ENCODE data around the gene PITPNC1. TPM values are rescaled to one million over a fixed set of nuclear protein-coding genes. Genes with fewer than 3 reads are reported as not detected.
"Not testable (repeated sequence)": the region's sequence is repeated elsewhere in the genome, so short reads cannot be mapped to it uniquely, and the experiment has no call there.

Gene PITPNC1
- total and polyA plus RNA-seq, 4 experiments from 2014 or later = 68.4 to 124 (median 89.9) TPM

- Histone ChIP-seq H3K9me3 (ENCODE audit: control insufficient read depth in 1 of 2, low read length in 2 of 2) (no peaks in the 10 kb centered on the region), H3K4me3 (ENCODE audit: low read length in 2 of 2) (no peak overlapping the region), H3K27me3 (ENCODE audit: insufficient read depth, low read length) (no peaks in the 10 kb centered on the region), H3K27ac (ENCODE audit: low read depth, low read length) (no peak overlapping the region), H3K36me3 (ENCODE audit: insufficient read depth, low read length) (no peaks in the 10 kb centered on the region), H3K4me1 (ENCODE audit: insufficient read depth, low read length) (peaks cover 9% of the 10 kb centered on the region)
- CTCF ChIA-PET (ENCODE audit: partially characterized antibody) = no interaction called here
- Mint-ChIP-seq H3K36me3 (peaks cover 3 to 8% of the 10 kb centered on the region in 2 donors), H3K4me1 (peaks cover 36 to 70% (median 48%) of the 10 kb centered on the region in 4 donors), H3K9me3 (peaks cover 0 to 9% (median 0%) of the 10 kb centered on the region in 8 donors), H3K27ac (peak overlapping the region in 1 of 7 donors; percentile 19), H3K4me3 (no peak overlapping the region), H3K27me3 (no peaks in the 10 kb centered on the region)
- intact Hi-C loops (cut with micrococcal nuclease) = no loop called here
- POLR2A ChIA-PET (ENCODE audit: partially characterized antibody) = no interaction called here
- DNase-seq = no peak
Observed at GRCh38 chr17:67514998-67515397, 137.9 kb downstream of the PITPNC1 start.

- no peak overlapping the region for H3K27ac ChIP-seq (ENCODE audit: low read depth, low read length)
- intact Hi-C loops (cut with micrococcal nuclease) = no loop called here
- Mint-ChIP-seq H3K4me3 (no peak overlapping the region), H3K9me3 (peaks cover 0 to 9% (median 0%) of the 10 kb centered on the region in 8 donors), H3K27me3 (no peaks in the 10 kb centered on the region), H3K36me3 (peaks cover 3 to 8% of the 10 kb centered on the region in 2 donors), H3K4me1 (peaks cover 42 to 70% (median 51%) of the 10 kb centered on the region in 4 donors), H3K27ac (peak overlapping the region in 2 of 7 donors; percentile 19 to 66)
- ChIA-PET CTCF (ENCODE audit: partially characterized antibody) (interaction anchor here (1.2 kb wide), 1 partner anchor 28 kb away, joined by 4 read pairs; no protein-coding TSS in a partner anchor), POLR2A (ENCODE audit: partially characterized antibody) (no interaction called here)
- H3K27me3 ChIP-seq (ENCODE audit: insufficient read depth, low read length) = no peaks in the 10 kb centered on the region
- peaks cover 15% of the 10 kb centered on the region for H3K4me1 ChIP-seq (ENCODE audit: insufficient read depth, low read length)
- DNase-seq = no peak
- H3K9me3 ChIP-seq (ENCODE audit: control insufficient read depth in 1 of 2, low read length in 2 of 2) = no peaks in the 10 kb centered on the region
- no peaks in the 10 kb centered on the region for H3K36me3 ChIP-seq (ENCODE audit: insufficient read depth, low read length)
- H3K4me3 ChIP-seq (ENCODE audit: low read length in 2 of 2) = no peak overlapping the region
Observed at GRCh38 chr17:67515490-67516083, 138.5 kb downstream of the PITPNC1 start.

- H3K9me3 Mint-ChIP-seq; DNase-seq; POLR2A ChIA-PET (ENCODE audit: partially characterized antibody); H3K4me3 ChIP-seq (ENCODE audit: low read length in 2 of 2); H3K4me3 Mint-ChIP-seq; H3K27me3 Mint-ChIP-seq; H3K27ac ChIP-seq (ENCODE audit: low read depth, low read length); H3K36me3 ChIP-seq (ENCODE audit: insufficient read depth, low read length); H3K9me3 ChIP-seq (ENCODE audit: control insufficient read depth in 1 of 2, low read length in 2 of 2); H3K36me3 Mint-ChIP-seq; intact Hi-C loops (cut with micrococcal nuclease); H3K27me3 ChIP-seq (ENCODE audit: insufficient read depth, low read length): not testable (repeated sequence)
- H3K4me1 ChIP-seq (ENCODE audit: insufficient read depth, low read length) = peaks cover 16% of the 10 kb centered on the region
- CTCF ChIA-PET (ENCODE audit: partially characterized antibody) = interaction anchor here (1.2 kb wide), 1 partner anchor 29 kb away, joined by 4 read pairs; no protein-coding TSS in a partner anchor
- H3K27ac Mint-ChIP-seq = peak overlapping the region in 1 of 7 donors; percentile 51
- H3K4me1 Mint-ChIP-seq = peaks cover 47 to 71% (median 55%) of the 10 kb centered on the region in 4 donors
Observed at GRCh38 chr17:67516571-67516970, 139.5 kb downstream of the PITPNC1 start.

GRCh38 chr17:67517325-67517724 is 140.2 kb downstream of the PITPNC1 start:
- Mint-ChIP-seq H3K4me1 (peaks cover 49 to 74% (median 57%) of the 10 kb centered on the region in 4 donors), H3K36me3 (peaks cover 5 to 8% of the 10 kb centered on the region in 2 donors), H3K27me3 (no peaks in the 10 kb centered on the region), H3K9me3 (peaks cover 0 to 9% (median 0%) of the 10 kb centered on the region in 8 donors), H3K27ac (peak overlapping the region in 2 of 7 donors; percentile 7 to 20), H3K4me3 (no peak overlapping the region)
- Histone ChIP-seq H3K4me3 (ENCODE audit: low read length in 2 of 2) (no peak overlapping the region), H3K27me3 (ENCODE audit: insufficient read depth, low read length) (no peaks in the 10 kb centered on the region), H3K4me1 (ENCODE audit: insufficient read depth, low read length) (peaks cover 16% of the 10 kb centered on the region), H3K9me3 (ENCODE audit: control insufficient read depth in 1 of 2, low read length in 2 of 2) (no peaks in the 10 kb centered on the region), H3K36me3 (ENCODE audit: insufficient read depth, low read length) (no peaks in the 10 kb centered on the region), H3K27ac (ENCODE audit: low read depth, low read length) (no peak overlapping the region)
- ChIA-PET CTCF (ENCODE audit: partially characterized antibody) (no interaction called here), POLR2A (ENCODE audit: partially characterized antibody) (no interaction called here)
- intact Hi-C loops (cut with micrococcal nuclease) = no loop called here
- DNase-seq = no peak

- Mint-ChIP-seq H3K4me1 (peaks cover 49 to 77% (median 60%) of the 10 kb centered on the region in 4 donors), H3K4me3 (peak overlapping the region in 1 of 8 donors; percentile 60), H3K36me3 (peaks cover 7 to 8% of the 10 kb centered on the region in 2 donors), H3K27ac (peak overlapping the region in 4 of 7 donors; percentile 59 to 78 (median 77)), H3K9me3 (peaks cover 0 to 9% (median 0%) of the 10 kb centered on the region in 8 donors), H3K27me3 (no peaks in the 10 kb centered on the region)
- H3K4me3 ChIP-seq (ENCODE audit: low read length in 2 of 2) = no peak overlapping the region
- POLR2A ChIA-PET (ENCODE audit: partially characterized antibody) = no interaction called here
- peaks cover 16% of the 10 kb centered on the region for H3K4me1 ChIP-seq (ENCODE audit: insufficient read depth, low read length)
- H3K36me3 ChIP-seq (ENCODE audit: insufficient read depth, low read length) = no peaks in the 10 kb centered on the region
- intact Hi-C loops (cut with micrococcal nuclease) = no loop called here
- H3K9me3 ChIP-seq (ENCODE audit: control insufficient read depth in 1 of 2, low read length in 2 of 2) = no peaks in the 10 kb centered on the region
- CTCF ChIA-PET (ENCODE audit: partially characterized antibody) = no interaction called here
- H3K27me3 ChIP-seq (ENCODE audit: insufficient read depth, low read length) = no peaks in the 10 kb centered on the region
- no peak for DNase-seq
- no peak overlapping the region for H3K27ac ChIP-seq (ENCODE audit: low read depth, low read length)
Observed at GRCh38 chr17:67518876-67519275, 141.8 kb downstream of the PITPNC1 start.

DNA sequence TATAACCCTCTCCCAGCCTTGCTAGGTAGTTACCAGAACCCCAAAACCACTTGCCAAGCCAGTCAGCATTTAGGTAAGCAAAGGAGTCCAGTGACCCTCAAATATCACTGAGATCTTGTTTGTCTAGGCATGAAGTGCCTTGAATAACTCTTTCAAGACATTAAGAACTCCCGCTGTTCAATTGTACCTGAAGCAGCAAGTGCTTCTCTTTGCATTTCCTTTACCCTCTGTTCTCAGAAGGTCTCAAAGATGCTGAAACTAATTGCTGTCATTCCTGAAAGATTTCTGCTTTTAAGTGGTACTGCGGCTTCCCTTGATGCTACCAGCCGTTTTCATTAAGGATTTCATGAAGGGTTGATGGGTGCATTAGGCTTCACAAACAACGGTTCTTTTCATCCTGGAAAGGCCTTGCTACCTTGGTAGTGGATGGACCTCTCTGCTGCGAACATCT is 142.7 kb downstream of the PITPNC1 start:
- intact Hi-C loops (cut with micrococcal nuclease) = no loop called here
- H3K27ac Mint-ChIP-seq = peak overlapping the region; percentile 48 to 91 (median 85)
- H3K9me3 ChIP-seq (ENCODE audit: control insufficient read depth in 1 of 2, low read length in 2 of 2) = no peaks in the 10 kb centered on the region
- H3K4me3 Mint-ChIP-seq = peak overlapping the region in 5 of 8 donors; percentile 57 to 76 (median 68)
- no peaks in the 10 kb centered on the region for H3K27me3 ChIP-seq (ENCODE audit: insufficient read depth, low read length)
- peaks cover 47 to 75% (median 58%) of the 10 kb centered on the region in 4 donors for H3K4me1 Mint-ChIP-seq
- peaks cover 0 to 9% (median 0%) of the 10 kb centered on the region in 8 donors for H3K9me3 Mint-ChIP-seq
- no peaks in the 10 kb centered on the region for H3K27me3 Mint-ChIP-seq
- no peaks in the 10 kb centered on the region for H3K36me3 ChIP-seq (ENCODE audit: insufficient read depth, low read length)
- H3K27ac ChIP-seq (ENCODE audit: low read depth, low read length) = no peak overlapping the region
- peaks cover 16% of the 10 kb centered on the region for H3K4me1 ChIP-seq (ENCODE audit: insufficient read depth, low read length)
- ChIA-PET POLR2A (ENCODE audit: partially characterized antibody) (no interaction called here), CTCF (ENCODE audit: partially characterized antibody) (no interaction called here)
- no peak overlapping the region for H3K4me3 ChIP-seq (ENCODE audit: low read length in 2 of 2)
- DNase-seq = no peak
- peaks cover 8 to 9% of the 10 kb centered on the region in 2 donors for H3K36me3 Mint-ChIP-seq

- no peak for DNase-seq
- intact Hi-C loops (cut with micrococcal nuclease) = no loop called here
Observed at GRCh38 chr17:67520252-67520906, 143.3 kb downstream of the PITPNC1 start.

More at GRCh38 chr17:67520252-67520906, 143.3 kb downstream of the PITPNC1 start:
- no peak overlapping the region for H3K27ac ChIP-seq (ENCODE audit: low read depth, low read length)
- no peak overlapping the region for H3K4me3 ChIP-seq (ENCODE audit: low read length in 2 of 2)
- peak overlapping the region; percentile 52 to 91 (median 86) for H3K27ac Mint-ChIP-seq
- peaks cover 0 to 9% (median 0%) of the 10 kb centered on the region in 8 donors for H3K9me3 Mint-ChIP-seq
- POLR2A ChIA-PET (ENCODE audit: partially characterized antibody) = interaction anchor here (1.3 kb wide), 1 partner anchor 12 kb away, joined by 3 read pairs; no protein-coding TSS in a partner anchor
- H3K4me1 ChIP-seq (ENCODE audit: insufficient read depth, low read length) = peaks cover 16% of the 10 kb centered on the region
- H3K27me3 ChIP-seq (ENCODE audit: insufficient read depth, low read length) = no peaks in the 10 kb centered on the region
- H3K36me3 ChIP-seq (ENCODE audit: insufficient read depth, low read length) = no peaks in the 10 kb centered on the region
- CTCF ChIA-PET (ENCODE audit: partially characterized antibody) = interaction anchor here (1.1 kb wide), 1 partner anchor 14 kb away, joined by 3 read pairs; no protein-coding TSS in a partner anchor
- H3K4me3 Mint-ChIP-seq = peak overlapping the region in 7 of 8 donors; percentile 10 to 76 (median 57)
- peaks cover 44 to 70% (median 54%) of the 10 kb centered on the region in 4 donors for H3K4me1 Mint-ChIP-seq
- H3K9me3 ChIP-seq (ENCODE audit: control insufficient read depth in 1 of 2, low read length in 2 of 2) = no peaks in the 10 kb centered on the region
- H3K36me3 Mint-ChIP-seq = peaks cover 8% of the 10 kb centered on the region in 2 donors
- H3K27me3 Mint-ChIP-seq = no peaks in the 10 kb centered on the region

Data from CD4-positive, alpha-beta memory T cell (primary cell).